ENCODE data around the gene DPF3.

The DPF3 gene

GRCh38 chr14:72665259-72665658 is 228.6 kb downstream of the DPF3 start:
- H3K9me3 ChIP-seq (ENCODE audit: insufficient read depth, low read length), result no peaks in the 10 kb centered on the region
- H3K4me1 ChIP-seq (ENCODE audit: insufficient read depth, insufficient read length), result no peaks in the 10 kb centered on the region
- DNase-seq (ENCODE audit: low read depth, low spot score), result no peak
- H3K27me3 ChIP-seq (ENCODE audit: insufficient read depth, insufficient read length), result no peaks in the 10 kb centered on the region
- H3K9ac ChIP-seq (ENCODE audit: insufficient read length, low read depth), result no peak overlapping the region
- no peak for TF ChIP-seq ZNF274 (IDR thresholded peaks at IDR 0.05; ENCODE audit: low read depth, low read length)
- TF ChIP-seq YY1 (IDR thresholded peaks at IDR 0.05; ENCODE audit: insufficient read depth, insufficient read length), result no peak
- TF ChIP-seq SUZ12 (IDR thresholded peaks at IDR 0.05; ENCODE audit: extremely low read depth, insufficient read depth, insufficient read length), result no peak
- H3K4me3 ChIP-seq (ENCODE audit: insufficient read length, low read depth), result no peak overlapping the region
- H3K36me3 ChIP-seq (ENCODE audit: insufficient read depth, insufficient read length, low read length), result no peaks in the 10 kb centered on the region

GRCh38 chr14:72664651-72665050 is 229.2 kb downstream of the DPF3 start:
- TF ChIP-seq SUZ12 (IDR thresholded peaks at IDR 0.05; ENCODE audit: extremely low read depth, insufficient read depth, insufficient read length) (no peak), YY1 (IDR thresholded peaks at IDR 0.05; ENCODE audit: insufficient read depth, insufficient read length) (no peak), ZNF274 (IDR thresholded peaks at IDR 0.05; ENCODE audit: low read depth, low read length) (no peak)
- no peak overlapping the region for H3K9ac ChIP-seq (ENCODE audit: insufficient read length, low read depth)
- no peak overlapping the region for H3K4me3 ChIP-seq (ENCODE audit: insufficient read length, low read depth)
- H3K36me3 ChIP-seq (ENCODE audit: insufficient read depth, insufficient read length, low read length), result no peaks in the 10 kb centered on the region
- no peaks in the 10 kb centered on the region for H3K4me1 ChIP-seq (ENCODE audit: insufficient read depth, insufficient read length)
- DNase-seq (ENCODE audit: low read depth, low spot score), result no peak
- H3K27me3 ChIP-seq (ENCODE audit: insufficient read depth, insufficient read length), result no peaks in the 10 kb centered on the region
- H3K9me3 ChIP-seq (ENCODE audit: insufficient read depth, low read length), result no peaks in the 10 kb centered on the region

- Histone ChIP-seq H3K9me3 (ENCODE audit: insufficient read depth, low read length) (no peaks in the 10 kb centered on the region), H3K4me1 (ENCODE audit: insufficient read depth, insufficient read length) (no peaks in the 10 kb centered on the region), H3K36me3 (ENCODE audit: insufficient read depth, insufficient read length, low read length) (no peaks in the 10 kb centered on the region), H3K27me3 (ENCODE audit: insufficient read depth, insufficient read length) (no peaks in the 10 kb centered on the region), H3K9ac (ENCODE audit: insufficient read length, low read depth) (no peak overlapping the region), H3K4me3 (ENCODE audit: insufficient read length, low read depth) (no peak overlapping the region)
- no peak for DNase-seq (ENCODE audit: low read depth, low spot score)
- no peak for TF ChIP-seq SUZ12 (IDR thresholded peaks at IDR 0.05; ENCODE audit: extremely low read depth, insufficient read depth, insufficient read length)
- no peak for TF ChIP-seq YY1 (IDR thresholded peaks at IDR 0.05; ENCODE audit: insufficient read depth, insufficient read length)
- no peak for TF ChIP-seq ZNF274 (IDR thresholded peaks at IDR 0.05; ENCODE audit: low read depth, low read length)
Observed at GRCh38 chr14:72663956-72664650, 229.8 kb downstream of the DPF3 start.

- Histone ChIP-seq H3K9ac (ENCODE audit: insufficient read length, low read depth) (no peak overlapping the region), H3K36me3 (ENCODE audit: insufficient read depth, insufficient read length, low read length) (no peaks in the 10 kb centered on the region), H3K4me1 (ENCODE audit: insufficient read depth, insufficient read length) (no peaks in the 10 kb centered on the region), H3K27me3 (ENCODE audit: insufficient read depth, insufficient read length) (no peaks in the 10 kb centered on the region), H3K4me3 (ENCODE audit: insufficient read length, low read depth) (no peak overlapping the region), H3K9me3 (ENCODE audit: insufficient read depth, low read length) (no peaks in the 10 kb centered on the region)
- TF ChIP-seq YY1 (IDR thresholded peaks at IDR 0.05; ENCODE audit: insufficient read depth, insufficient read length) (no peak), ZNF274 (IDR thresholded peaks at IDR 0.05; ENCODE audit: low read depth, low read length) (no peak), SUZ12 (IDR thresholded peaks at IDR 0.05; ENCODE audit: extremely low read depth, insufficient read depth, insufficient read length) (no peak)
- DNase-seq (ENCODE audit: low read depth, low spot score), result no peak
Observed at GRCh38 chr14:72663076-72663487, 230.8 kb downstream of the DPF3 start.

- H3K27me3 ChIP-seq (ENCODE audit: insufficient read depth, insufficient read length), result no peaks in the 10 kb centered on the region
- H3K9me3 ChIP-seq (ENCODE audit: insufficient read depth, low read length), result no peaks in the 10 kb centered on the region
- no peak for TF ChIP-seq SUZ12 (IDR thresholded peaks at IDR 0.05; ENCODE audit: extremely low read depth, insufficient read depth, insufficient read length)
- TF ChIP-seq YY1 (IDR thresholded peaks at IDR 0.05; ENCODE audit: insufficient read depth, insufficient read length), result no peak
- no peak for TF ChIP-seq ZNF274 (IDR thresholded peaks at IDR 0.05; ENCODE audit: low read depth, low read length)
- H3K4me1 ChIP-seq (ENCODE audit: insufficient read depth, insufficient read length), result no peaks in the 10 kb centered on the region
- H3K4me3 ChIP-seq (ENCODE audit: insufficient read length, low read depth), result no peak overlapping the region
- no peak for DNase-seq (ENCODE audit: low read depth, low spot score)
- H3K9ac ChIP-seq (ENCODE audit: insufficient read length, low read depth), result no peak overlapping the region
- no peaks in the 10 kb centered on the region for H3K36me3 ChIP-seq (ENCODE audit: insufficient read depth, insufficient read length, low read length)
Observed at GRCh38 chr14:72662214-72662613, 231.7 kb downstream of the DPF3 start.

GRCh38 chr14:72657214-72657921 is 236.5 kb downstream of the DPF3 start:
- Histone ChIP-seq H3K9ac (ENCODE audit: insufficient read length, low read depth) (no peak overlapping the region), H3K4me3 (ENCODE audit: insufficient read length, low read depth) (no peak overlapping the region)

GRCh38 chr14:72653026-72653425 is 240.9 kb downstream of the DPF3 start:
- no peak overlapping the region for H3K4me3 ChIP-seq (ENCODE audit: insufficient read length, low read depth)
- peaks cover 3% of the 10 kb centered on the region for H3K4me1 ChIP-seq (ENCODE audit: insufficient read depth, insufficient read length)
- no peaks in the 10 kb centered on the region for H3K9me3 ChIP-seq (ENCODE audit: insufficient read depth, low read length)
- no peaks in the 10 kb centered on the region for H3K36me3 ChIP-seq (ENCODE audit: insufficient read depth, insufficient read length, low read length)
- H3K9ac ChIP-seq (ENCODE audit: insufficient read length, low read depth), result no peak overlapping the region
- no peak for DNase-seq (ENCODE audit: low read depth, low spot score)
- no peak for TF ChIP-seq ZNF274 (IDR thresholded peaks at IDR 0.05; ENCODE audit: low read depth, low read length)
- no peak for TF ChIP-seq SUZ12 (IDR thresholded peaks at IDR 0.05; ENCODE audit: extremely low read depth, insufficient read depth, insufficient read length)
- H3K27me3 ChIP-seq (ENCODE audit: insufficient read depth, insufficient read length), result no peaks in the 10 kb centered on the region

More at GRCh38 chr14:72657214-72657921, 236.5 kb downstream of the DPF3 start:
- no peak for DNase-seq (ENCODE audit: low read depth, low spot score)
- Histone ChIP-seq H3K36me3 (ENCODE audit: insufficient read depth, insufficient read length, low read length) (no peaks in the 10 kb centered on the region), H3K4me1 (ENCODE audit: insufficient read depth, insufficient read length) (no peaks in the 10 kb centered on the region), H3K9me3 (ENCODE audit: insufficient read depth, low read length) (no peaks in the 10 kb centered on the region), H3K27me3 (ENCODE audit: insufficient read depth, insufficient read length) (no peaks in the 10 kb centered on the region)
- TF ChIP-seq SUZ12 (IDR thresholded peaks at IDR 0.05; ENCODE audit: extremely low read depth, insufficient read depth, insufficient read length) (no peak), YY1 (IDR thresholded peaks at IDR 0.05; ENCODE audit: insufficient read depth, insufficient read length) (no peak), ZNF274 (IDR thresholded peaks at IDR 0.05; ENCODE audit: low read depth, low read length) (no peak)
